Activated CD4-positive, CD25-positive, alpha-beta regulatory T cell (primary cell): ENCODE measurements around the gene N4BP2L1.

Experiments
- DNase-seq, 4 experiments: peaks; one replicate each; lab custom pipeline; 2025; lab: John Stamatoyannopoulos, UW

The N4BP2L1 gene

GRCh38 chr13:32431361-32431760, 3.4 kb upstream of the N4BP2L1 start:
- no peak for DNase-seq

- DNase-seq: no peak
These were observed 2.3 kb upstream of the N4BP2L1 start for GRCh38 chr13:32430018-32430747.

GRCh38 chr13:32429433-32429909, 1.5 kb upstream of the N4BP2L1 start:
- DNase-seq: no peak

- DNase-seq: no peak
These were observed 877 bp upstream of the N4BP2L1 start for GRCh38 chr13:32428581-32429432.

GRCh38 chr13:32426990-32427851, 709 bp downstream of the N4BP2L1 start:
- peak; percentile 7 to 45 (median 34) for DNase-seq

- DNase-seq: peak in 1 of 4 experiments; percentile 3
These were observed 1.5 kb downstream of the N4BP2L1 start for GRCh38 chr13:32426191-32426989.

GRCh38 chr13:32425158-32425557, 2.8 kb downstream of the N4BP2L1 start:
- DNase-seq: no peak

GRCh38 chr13:32423592-32423991, 4.3 kb downstream of the N4BP2L1 start:
- no peak for DNase-seq

- no peak for DNase-seq
These were observed 8.1 kb downstream of the N4BP2L1 start for GRCh38 chr13:32419862-32420261.

GRCh38 chr13:32417995-32418394, 9.9 kb downstream of the N4BP2L1 start:
- no peak for DNase-seq

GRCh38 chr13:32415019-32415418, 12.9 kb downstream of the N4BP2L1 start:
- DNase-seq: no peak

GRCh38 chr13:32414580-32414979, 13.3 kb downstream of the N4BP2L1 start:
- no peak for DNase-seq

GRCh38 chr13:32413284-32413683, 14.6 kb downstream of the N4BP2L1 start:
- DNase-seq: no peak

GRCh38 chr13:32409561-32410421, 18.1 kb downstream of the N4BP2L1 start:
- no peak for DNase-seq

- DNase-seq: no peak
These were observed 19.0 kb downstream of the N4BP2L1 start for GRCh38 chr13:32409001-32409313.

GRCh38 chr13:32408296-32409000, 19.5 kb downstream of the N4BP2L1 start:
- DNase-seq: no peak

GRCh38 chr13:32407854-32408253, 20.1 kb downstream of the N4BP2L1 start:
- no peak for DNase-seq

- no peak for DNase-seq
These were observed 24.8 kb downstream of the N4BP2L1 start for GRCh38 chr13:32403108-32403507.

GRCh38 chr13:32391101-32391619, 36.8 kb downstream of the N4BP2L1 start:
- DNase-seq: no peak

- DNase-seq: no peak
These were observed 37.4 kb downstream of the N4BP2L1 start for GRCh38 chr13:32390484-32390883.
